Activated T-helper 2 cell treated with anti-CD3 and anti-CD28 coated beads, Interferon-gamma antibody, Interleukin-2, Interleukin-4, amounts not matched to agents 10 μg/mL and 5 μg/mL and 100 μg/mL, durations not matched to agents 14 hours and 24 hours and 36 hours (primary cell): ENCODE data around the gene ACKR2. TPM values are rescaled to one million over a fixed set of nuclear protein-coding genes. Genes with fewer than 3 reads are reported as not detected.

ENCODE experiments used
- DNase-seq: peaks from one replicate; pipeline ENCODE4 v3.0.0; 2021; ENCODE audit warnings: low spot score
- H3K27ac Mint-ChIP-seq: one replicate; pipeline ENCODE4 v1.8.0; 2021; ENCODE audit warnings: mixed read lengths
- H3K27me3 Mint-ChIP-seq: one replicate; pipeline ENCODE4 v1.8.0; 2021; ENCODE audit warnings: low read depth, mixed read lengths
- H3K36me3 Mint-ChIP-seq: one replicate; pipeline ENCODE4 v1.8.0; 2021; ENCODE audit warnings: low read depth, mixed read lengths
- H3K4me1 Mint-ChIP-seq: one replicate; pipeline ENCODE4 v1.8.0; 2021; ENCODE audit warnings: low read depth, mixed read lengths
- H3K4me3 Mint-ChIP-seq: one replicate; pipeline ENCODE4 v1.8.0; 2021; ENCODE audit warnings: low read depth, mild to moderate bottlenecking, moderate library complexity, mixed read lengths
- H3K9me3 Mint-ChIP-seq: one replicate; pipeline ENCODE4 v1.8.0; 2021; ENCODE audit warnings: mixed read lengths
- intact Hi-C: fragments of 100-400 bp; cut with micrococcal nuclease; formaldehyde crosslinking; loops from one replicate; pipeline ENCODE4 v1.15.1; 2023
- total RNA-seq: library from RNA; stranded (reverse); gene quantifications from 2 replicates; pipeline ENCODE4 v1.2.3, GENCODE V29; 2022

Gene ACKR2
- total RNA-seq, 1 donor from 2014 or later = 1.0 TPM

- no peaks in the 10 kb centered on the region for H3K9me3 Mint-ChIP-seq
- peaks cover 12% of the 10 kb centered on the region for H3K27me3 Mint-ChIP-seq
- no peak overlapping the region for H3K27ac Mint-ChIP-seq
- no peaks in the 10 kb centered on the region for H3K36me3 Mint-ChIP-seq
- intact Hi-C loops = no loop called here
- DNase-seq = no peak
- H3K4me1 Mint-ChIP-seq = no peaks in the 10 kb centered on the region
- no peak overlapping the region for H3K4me3 Mint-ChIP-seq
These were observed 46.5 kb downstream of the ACKR2 start for GRCh38 chr3:42855547-42856380.

- Mint-ChIP-seq H3K27ac (no peak overlapping the region), H3K36me3 (no peaks in the 10 kb centered on the region), H3K27me3 (peaks cover 19% of the 10 kb centered on the region), H3K4me1 (no peaks in the 10 kb centered on the region), H3K9me3 (no peaks in the 10 kb centered on the region), H3K4me3 (no peak overlapping the region)
- DNase-seq = no peak
- intact Hi-C loops = no loop called here
These were observed 47.3 kb downstream of the ACKR2 start for GRCh38 chr3:42856544-42856943.

- Mint-ChIP-seq H3K27ac (no peak overlapping the region), H3K36me3 (no peaks in the 10 kb centered on the region), H3K9me3 (no peaks in the 10 kb centered on the region), H3K4me3 (no peak overlapping the region), H3K27me3 (peaks cover 21% of the 10 kb centered on the region), H3K4me1 (no peaks in the 10 kb centered on the region)
- DNase-seq = no peak
- intact Hi-C loops = no loop called here
These were observed 55.2 kb downstream of the ACKR2 start for GRCh38 chr3:42864321-42864950.

- no peak for DNase-seq
These were observed 56.0 kb downstream of the ACKR2 start for GRCh38 chr3:42865256-42865655.

GRCh38 chr3:42867138-42867537, 57.9 kb downstream of the ACKR2 start:
- intact Hi-C loops = no loop called here
- no peak for DNase-seq
- Mint-ChIP-seq H3K27me3 (peaks cover under 1% of the 10 kb centered on the region), H3K4me3 (no peak overlapping the region), H3K36me3 (no peaks in the 10 kb centered on the region), H3K9me3 (no peaks in the 10 kb centered on the region), H3K27ac (no peak overlapping the region), H3K4me1 (no peaks in the 10 kb centered on the region)

More at GRCh38 chr3:42865256-42865655, 56.0 kb downstream of the ACKR2 start:
- Mint-ChIP-seq H3K27ac (no peak overlapping the region), H3K36me3 (no peaks in the 10 kb centered on the region), H3K4me1 (no peaks in the 10 kb centered on the region), H3K4me3 (no peak overlapping the region), H3K9me3 (no peaks in the 10 kb centered on the region), H3K27me3 (peaks cover 17% of the 10 kb centered on the region)
- intact Hi-C loops = no loop called here

- Mint-ChIP-seq H3K4me3 (no peak overlapping the region), H3K36me3 (no peaks in the 10 kb centered on the region), H3K27ac (no peak overlapping the region), H3K27me3 (peaks cover 3% of the 10 kb centered on the region), H3K4me1 (peaks cover 1% of the 10 kb centered on the region), H3K9me3 (no peaks in the 10 kb centered on the region)
- no peak for DNase-seq
- intact Hi-C loops = no loop called here
These were observed 59.6 kb downstream of the ACKR2 start for GRCh38 chr3:42868841-42869240.

- Mint-ChIP-seq H3K4me1 (peaks cover 2% of the 10 kb centered on the region), H3K27me3 (peaks cover 4% of the 10 kb centered on the region), H3K9me3 (no peaks in the 10 kb centered on the region), H3K4me3 (no peak overlapping the region), H3K36me3 (no peaks in the 10 kb centered on the region), H3K27ac (no peak overlapping the region)
- DNase-seq = no peak
- intact Hi-C loops = no loop called here
These were observed 62.4 kb downstream of the ACKR2 start for GRCh38 chr3:42871592-42872196.

GRCh38 chr3:42872718-42873117, 63.5 kb downstream of the ACKR2 start:
- no peak overlapping the region for H3K27ac Mint-ChIP-seq
- peaks cover 2% of the 10 kb centered on the region for H3K4me1 Mint-ChIP-seq
- H3K9me3 Mint-ChIP-seq = no peaks in the 10 kb centered on the region
- intact Hi-C loops = no loop called here
- H3K4me3 Mint-ChIP-seq = no peak overlapping the region
- H3K27me3 Mint-ChIP-seq = peaks cover 7% of the 10 kb centered on the region
- no peaks in the 10 kb centered on the region for H3K36me3 Mint-ChIP-seq
- no peak for DNase-seq

- Mint-ChIP-seq H3K36me3 (no peaks in the 10 kb centered on the region), H3K4me3 (no peak overlapping the region), H3K9me3 (no peaks in the 10 kb centered on the region), H3K27ac (no peak overlapping the region), H3K4me1 (peaks cover 2% of the 10 kb centered on the region), H3K27me3 (peaks cover 7% of the 10 kb centered on the region)
- DNase-seq = no peak
- intact Hi-C loops = no loop called here
These were observed 64.2 kb downstream of the ACKR2 start for GRCh38 chr3:42873221-42873982.

GRCh38 chr3:42874749-42875148, 65.5 kb downstream of the ACKR2 start:
- Mint-ChIP-seq H3K9me3 (no peaks in the 10 kb centered on the region), H3K27ac (no peak overlapping the region), H3K4me1 (peaks cover 2% of the 10 kb centered on the region), H3K27me3 (peaks cover 12% of the 10 kb centered on the region), H3K4me3 (no peak overlapping the region), H3K36me3 (no peaks in the 10 kb centered on the region)
- intact Hi-C loops = no loop called here
- DNase-seq = no peak

- no peak within 1 kb of the TSS for H3K4me3 Mint-ChIP-seq
- H3K27me3 Mint-ChIP-seq = peaks cover 12% of the 10 kb centered on the region
- no peaks in the 10 kb centered on the region for H3K9me3 Mint-ChIP-seq
- no peaks in the 10 kb centered on the region for H3K36me3 Mint-ChIP-seq
- peaks cover 2% of the 10 kb centered on the region for H3K4me1 Mint-ChIP-seq
- H3K27ac Mint-ChIP-seq = no peak within 1 kb of the TSS
- DNase-seq = no peak
- intact Hi-C loops = no loop called here
These were observed 66.3 kb downstream of the ACKR2 start, which contains the start of gene CYP8B1 for GRCh38 chr3:42875325-42876151. Gene CYP8B1 (minus strand): TSS chr3:42875879. CDS start chr3:42875816, 63 bp downstream.

- Mint-ChIP-seq H3K4me1 (peaks cover 7% of the 10 kb centered on the region), H3K9me3 (no peaks in the 10 kb centered on the region), H3K4me3 (no peak overlapping the region), H3K36me3 (no peaks in the 10 kb centered on the region), H3K27ac (no peak overlapping the region), H3K27me3 (peaks cover 12% of the 10 kb centered on the region)
- DNase-seq = no peak
- intact Hi-C loops = no loop called here
These were observed 67.2 kb downstream of the ACKR2 start for GRCh38 chr3:42876401-42876800.
